Bronchial epithelial cell (primary cell): ENCODE results near the gene PDE11A. TPM values are rescaled to one million over a fixed set of nuclear protein-coding genes. Genes with fewer than 3 reads are reported as not detected.
A peak's percentile ranks its signal among the peaks of the same experiment; 100 is the strongest.

ENCODE experiments used
- DNase-seq: peaks from one replicate; pipeline ENCODE4 v3.0.0-alpha.2; 2010; ENCODE audit warnings: low read depth
- FAIRE-seq: peaks from 2 replicates; lab custom pipeline; 2011; peaks lifted over from hg19 to GRCh38; lab: Jason Lieb, UNC
- H3K27me3 ChIP-seq: 2 replicates; pipeline ENCODE4 v1.5.1; 2011; ENCODE audit warnings: low read length; ENCODE audit not compliant: control insufficient read depth, insufficient read depth
- H3K36me3 ChIP-seq: 2 replicates; pipeline ENCODE4 v1.5.1; 2011; ENCODE audit warnings: low read length; ENCODE audit not compliant: control insufficient read depth, insufficient read depth
- H3K4me3 ChIP-seq: 2 replicates; pipeline ENCODE4 v1.5.1; 2011; ENCODE audit warnings: mild to moderate bottlenecking, low read depth, low read length, control low read depth
- CTCF ChIP-seq: IDR thresholded peaks from 2 replicates; pipeline ENCODE4 v1.5.1; 2011; ENCODE audit warnings: mild to moderate bottlenecking, moderate library complexity, low read length, control low read depth, inconsistent platforms; ENCODE audit not compliant: insufficient read depth, severe bottlenecking
- total RNA-seq: library from RNA; depleted of rRNA; stranded (reverse); fragments of >200 nt; gene quantifications from 2 replicates; pipeline ENCODE4 v1.2.1, GENCODE V29; 2014

The PDE11A gene
- total RNA-seq, 1 donor from 2014 or later, result not detected

- no peak for FAIRE-seq
- Histone ChIP-seq H3K36me3 (no peaks in the 10 kb centered on the region), H3K27me3 (no peaks in the 10 kb centered on the region), H3K4me3 (no peak overlapping the region)
- peak; percentile 23 for DNase-seq
- TF ChIP-seq CTCF, result no peak
Observed at GRCh38 chr2:178005756-178006155, 66.8 kb downstream of the PDE11A start.

DNA sequence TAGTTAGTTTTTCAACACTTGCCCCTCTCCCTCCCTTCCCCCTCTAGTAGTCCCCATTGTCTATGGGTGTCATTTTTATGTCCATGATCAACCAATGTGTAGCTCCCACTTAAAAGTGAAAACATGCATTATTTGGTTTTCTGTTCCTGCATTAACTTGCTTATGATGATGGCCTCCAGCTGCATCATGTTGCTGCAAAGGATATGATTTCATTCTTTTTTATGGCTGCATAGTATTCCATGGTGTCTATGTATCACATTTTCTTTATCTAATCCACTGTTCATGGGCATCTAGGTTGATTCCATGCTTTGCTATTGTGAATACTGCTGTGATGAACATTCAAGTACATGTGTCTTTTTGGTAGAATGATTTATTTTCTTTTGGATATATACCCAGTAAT is 70.5 kb downstream of the PDE11A start:
- TF ChIP-seq CTCF, result no peak
- FAIRE-seq (no peak), DNase-seq (no peak)
- no peaks in the 10 kb centered on the region for H3K36me3 ChIP-seq
- H3K27me3 ChIP-seq, result no peaks in the 10 kb centered on the region
- no peak overlapping the region for H3K4me3 ChIP-seq

- TF ChIP-seq CTCF, result no peak
- FAIRE-seq, result no peak
Observed at GRCh38 chr2:177998996-177999395, 73.6 kb downstream of the PDE11A start.

DNA sequence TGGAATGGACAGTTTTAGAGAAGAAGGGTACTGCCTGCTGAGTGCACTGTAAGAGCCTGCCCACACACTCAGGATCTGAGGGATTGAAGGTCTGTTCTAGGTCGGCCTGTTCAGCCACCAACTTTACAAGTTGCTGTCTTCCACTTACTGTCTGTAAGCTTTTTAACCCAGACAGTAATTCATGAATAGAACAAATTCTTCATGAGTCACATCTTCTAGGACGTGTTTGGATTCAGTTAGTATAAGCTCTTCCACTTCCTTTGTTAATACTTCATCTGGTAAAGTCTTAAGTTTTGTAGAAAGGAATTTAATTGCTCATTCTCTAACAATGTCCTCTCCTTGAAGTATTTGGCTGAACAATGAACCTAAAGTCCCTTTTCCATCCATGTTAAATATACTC is 74.6 kb downstream of the PDE11A start:
- no peak for TF ChIP-seq CTCF
- Histone ChIP-seq H3K27me3 (no peaks in the 10 kb centered on the region), H3K4me3 (no peak overlapping the region), H3K36me3 (no peaks in the 10 kb centered on the region)
- DNase-seq (peak; percentile 59), FAIRE-seq (no peak)

More at GRCh38 chr2:177998996-177999395, 73.6 kb downstream of the PDE11A start:
- no peak overlapping the region for H3K4me3 ChIP-seq
- H3K27me3 ChIP-seq, result no peaks in the 10 kb centered on the region
- H3K36me3 ChIP-seq, result no peaks in the 10 kb centered on the region
- no peak for DNase-seq

DNA sequence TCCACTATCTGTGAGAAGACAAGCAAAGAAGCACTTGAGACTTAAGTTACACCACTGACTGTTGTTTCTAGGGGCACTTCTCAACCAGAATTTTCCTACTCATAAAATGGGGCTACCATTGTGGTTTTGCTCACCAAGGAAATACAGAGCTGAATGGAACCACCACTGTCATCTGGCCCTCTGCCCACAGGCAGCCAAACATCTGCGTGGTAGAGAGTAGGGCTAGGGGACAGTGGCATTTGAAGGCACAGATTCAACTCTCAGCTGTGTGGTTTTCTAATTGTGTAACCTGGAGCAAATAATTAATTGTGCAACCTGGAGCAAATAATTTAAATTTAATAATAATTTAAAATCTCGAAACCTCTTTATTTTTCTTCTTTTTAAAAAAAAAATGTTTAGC is 79.6 kb downstream of the PDE11A start:
- H3K4me3 ChIP-seq, result no peak overlapping the region
- no peak for TF ChIP-seq CTCF
- H3K27me3 ChIP-seq, result no peaks in the 10 kb centered on the region
- H3K36me3 ChIP-seq, result no peaks in the 10 kb centered on the region
- FAIRE-seq (no peak), DNase-seq (no peak)
